HEK293T (cell line): ENCODE measurements around the gene MACROD2.

Experiments
- CTCF ChIA-PET: fragments of 350-600 bp; formaldehyde crosslinking; extraction: SDS; loops from one replicate; lab custom pipeline; 2021; ENCODE audit warnings: antibody characterized with exemption, inconsistent platforms; lab: Yijun Ruan, JAX
- POLR2A ChIA-PET: fragments of 350-600 bp; formaldehyde crosslinking; extraction: SDS; loops from one replicate; lab custom pipeline; 2020; ENCODE audit warnings: antibody characterized with exemption, inconsistent platforms; lab: Yijun Ruan, JAX
- DNase-seq: peaks from one replicate; pipeline ENCODE4 v3.0.0; 2012; ENCODE audit warnings: mixed read lengths; ENCODE audit errors: extremely low spot score
- ARNT ChIP-seq: fragments of 450-650 bp; IDR thresholded peaks from 2 replicates; pipeline ENCODE4 v1.6.1; 2017; ENCODE audit warnings: mild to moderate bottlenecking
- BHLHE40 ChIP-seq: fragments of 450-650 bp; IDR thresholded peaks from 2 replicates; pipeline ENCODE4 v1.6.1; 2016; ENCODE audit warnings: mild to moderate bottlenecking, moderate library complexity, borderline replicate concordance
- CTBP1 ChIP-seq: fragments of 450-650 bp; IDR thresholded peaks from 2 replicates; pipeline ENCODE4 v1.6.1; 2016; ENCODE audit warnings: borderline replicate concordance
- ELF4 ChIP-seq: fragments of 450-650 bp; IDR thresholded peaks from 2 replicates; pipeline ENCODE4 v1.6.1; 2017; ENCODE audit warnings: antibody characterized with exemption
- FOXA1 ChIP-seq: fragments of 450-650 bp; IDR thresholded peaks from 2 replicates; pipeline ENCODE4 v1.6.1; 2016; ENCODE audit warnings: mild to moderate bottlenecking
- FOXK2 ChIP-seq: fragments of 450-650 bp; IDR thresholded peaks from 2 replicates; pipeline ENCODE4 v1.6.1; 2016; ENCODE audit warnings: mild to moderate bottlenecking
- FOXM1 ChIP-seq: fragments of 450-650 bp; IDR thresholded peaks from 2 replicates; pipeline ENCODE4 v1.6.1; 2017; ENCODE audit warnings: mild to moderate bottlenecking, borderline replicate concordance
- HDGF ChIP-seq: fragments of 450-650 bp; IDR thresholded peaks from 2 replicates; pipeline ENCODE4 v1.6.1; 2017; ENCODE audit warnings: antibody characterized with exemption, borderline replicate concordance
- L3MBTL2 ChIP-seq: fragments of 450-650 bp; conservative IDR thresholded peaks from 2 replicates; pipeline ENCODE4 v1.6.1; 2016; ENCODE audit warnings: mild to moderate bottlenecking
- LEF1 ChIP-seq: fragments of 450-650 bp; IDR thresholded peaks from 2 replicates; pipeline ENCODE4 v1.6.1; 2017; ENCODE audit warnings: mild to moderate bottlenecking, borderline replicate concordance
- NFRKB ChIP-seq: fragments of 450-650 bp; IDR thresholded peaks from 2 replicates; pipeline ENCODE4 v1.6.1; 2016; ENCODE audit warnings: mild to moderate bottlenecking, moderate library complexity
- SP1 ChIP-seq: fragments of 450-650 bp; IDR thresholded peaks from 2 replicates; pipeline ENCODE4 v1.6.1; 2017
- SUZ12 ChIP-seq: fragments of 450-650 bp; IDR thresholded peaks from 2 replicates; pipeline ENCODE4 v1.6.1; 2016; ENCODE audit warnings: mild to moderate bottlenecking
- TARDBP ChIP-seq: fragments of 450-650 bp; IDR thresholded peaks from 2 replicates; pipeline ENCODE4 v1.6.1; 2016
- ZNF384 ChIP-seq: fragments of 450-650 bp; IDR thresholded peaks from 2 replicates; pipeline ENCODE4 v1.6.1; 2016
- TF ChIP-seq, protein P1 (sequence below): fragments of 450-650 bp; IDR thresholded peaks from 2 replicates; pipeline ENCODE4 v1.6.1; 2016

Gene MACROD2

DNA sequence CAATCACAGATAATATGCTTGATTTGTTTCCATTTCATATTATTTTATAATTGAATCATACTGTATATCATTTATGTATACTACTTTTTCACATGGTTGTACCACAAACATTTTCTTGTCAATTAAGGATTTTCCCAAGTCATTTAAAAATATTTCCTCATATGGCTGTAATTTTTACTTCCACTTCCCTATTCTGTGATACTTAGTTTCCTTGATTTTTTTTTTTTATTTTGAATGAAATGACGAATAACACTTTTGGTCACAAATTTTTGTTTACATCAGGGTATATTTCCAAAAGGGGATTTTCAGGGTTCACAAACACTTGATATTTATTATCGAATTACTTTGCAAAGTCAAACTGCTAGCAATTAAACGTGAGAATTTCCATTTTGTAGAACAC lies 2062.3 kb downstream of the MACROD2 start:
- ChIA-PET CTCF (no interaction called here), POLR2A (no interaction called here)
- DNase-seq = no peak
- TF ChIP-seq SUZ12 (no peak), FOXK2 (no peak), LEF1 (no peak), ZNF384 (no peak), NFRKB (no peak), TARDBP (no peak), ELF4 (no peak)

DNA sequence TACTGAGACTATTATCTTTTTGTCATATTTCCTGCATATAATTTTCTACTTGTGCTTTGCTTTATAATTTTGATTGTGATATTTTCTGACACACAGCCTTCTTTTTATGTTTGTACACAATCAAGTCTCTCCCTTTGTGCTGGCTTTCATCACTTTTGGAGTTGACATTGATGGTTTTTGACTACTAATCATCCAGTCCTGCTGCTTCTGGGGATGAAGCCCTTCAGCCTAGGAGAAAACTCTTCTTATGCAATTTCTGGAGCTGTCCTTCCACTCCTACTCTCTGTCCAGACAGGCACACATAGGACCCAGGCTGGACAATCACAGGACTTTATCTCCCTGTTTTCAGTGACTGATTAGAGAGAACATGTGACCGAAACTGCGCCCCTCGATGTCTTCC lies 2063.0 kb downstream of the MACROD2 start:
- ChIA-PET POLR2A (no interaction called here), CTCF (no interaction called here)
- TF ChIP-seq, protein P1, sequence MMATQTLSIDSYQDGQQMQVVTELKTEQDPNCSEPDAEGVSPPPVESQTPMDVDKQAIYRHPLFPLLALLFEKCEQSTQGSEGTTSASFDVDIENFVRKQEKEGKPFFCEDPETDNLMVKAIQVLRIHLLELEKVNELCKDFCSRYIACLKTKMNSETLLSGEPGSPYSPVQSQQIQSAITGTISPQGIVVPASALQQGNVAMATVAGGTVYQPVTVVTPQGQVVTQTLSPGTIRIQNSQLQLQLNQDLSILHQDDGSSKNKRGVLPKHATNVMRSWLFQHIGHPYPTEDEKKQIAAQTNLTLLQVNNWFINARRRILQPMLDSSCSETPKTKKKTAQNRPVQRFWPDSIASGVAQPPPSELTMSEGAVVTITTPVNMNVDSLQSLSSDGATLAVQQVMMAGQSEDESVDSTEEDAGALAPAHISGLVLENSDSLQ = no peak
- TF ChIP-seq TARDBP (no peak), CTBP1 (no peak), ZNF384 (no peak), SP1 (no peak), NFRKB (no peak), BHLHE40 (no peak), FOXA1 (no peak), FOXK2 (no peak), SUZ12 (no peak), LEF1 (no peak), FOXM1 (no peak), ELF4 (no peak), L3MBTL2 (no peak)
- no peak for DNase-seq

DNA sequence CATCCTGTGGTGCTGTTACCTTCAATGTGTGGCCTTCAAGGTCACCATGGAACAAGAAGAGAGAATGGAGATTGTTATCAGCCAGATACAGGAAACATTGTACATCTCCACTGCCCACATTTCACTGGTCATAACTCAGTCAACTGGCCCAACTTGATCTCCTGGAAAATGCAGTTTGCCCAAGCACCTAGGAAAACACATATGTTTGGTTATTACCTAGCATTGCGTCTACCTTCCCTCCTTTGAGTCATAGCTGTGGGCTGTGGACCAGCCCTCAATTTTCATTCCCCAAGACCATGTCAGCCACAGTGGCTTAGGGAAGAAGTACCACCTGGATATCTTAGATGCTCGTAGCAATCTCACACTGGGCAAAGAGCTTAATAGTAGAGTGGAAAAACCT lies 2064.5 kb downstream of the MACROD2 start:
- no peak for DNase-seq
- CTCF ChIA-PET = no interaction called here
- no peak for TF ChIP-seq SP1
- TF ChIP-seq ELF4 = no peak
- TF ChIP-seq FOXM1 = no peak
- TF ChIP-seq SUZ12 = no peak
- POLR2A ChIA-PET = no interaction called here

DNA sequence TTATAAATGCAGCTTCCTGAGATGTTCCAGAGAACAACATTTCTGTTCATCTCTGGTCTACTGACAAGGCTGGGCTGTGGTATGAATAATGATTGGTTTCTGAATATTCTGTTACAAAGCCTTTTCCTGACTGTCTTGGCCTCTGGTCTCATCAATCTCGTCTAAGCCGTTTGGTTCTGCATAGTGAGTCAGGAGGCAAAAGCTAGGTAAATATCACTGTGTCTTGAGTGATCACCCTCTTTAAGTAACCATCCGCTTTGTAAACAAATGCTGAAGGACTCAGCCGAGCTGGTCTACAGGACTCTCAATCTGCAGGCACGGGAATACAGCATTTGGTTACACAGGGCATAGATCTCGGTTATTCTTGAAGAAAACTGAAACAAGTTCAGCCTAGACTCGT lies 2066.0 kb downstream of the MACROD2 start:
- ChIA-PET POLR2A (no interaction called here), CTCF (interaction anchor here (0.6 kb wide), 1 partner anchor 677 kb away, joined by 3 read pairs; no protein-coding TSS in a partner anchor)
- no peak for DNase-seq
- TF ChIP-seq TARDBP = no peak

DNA sequence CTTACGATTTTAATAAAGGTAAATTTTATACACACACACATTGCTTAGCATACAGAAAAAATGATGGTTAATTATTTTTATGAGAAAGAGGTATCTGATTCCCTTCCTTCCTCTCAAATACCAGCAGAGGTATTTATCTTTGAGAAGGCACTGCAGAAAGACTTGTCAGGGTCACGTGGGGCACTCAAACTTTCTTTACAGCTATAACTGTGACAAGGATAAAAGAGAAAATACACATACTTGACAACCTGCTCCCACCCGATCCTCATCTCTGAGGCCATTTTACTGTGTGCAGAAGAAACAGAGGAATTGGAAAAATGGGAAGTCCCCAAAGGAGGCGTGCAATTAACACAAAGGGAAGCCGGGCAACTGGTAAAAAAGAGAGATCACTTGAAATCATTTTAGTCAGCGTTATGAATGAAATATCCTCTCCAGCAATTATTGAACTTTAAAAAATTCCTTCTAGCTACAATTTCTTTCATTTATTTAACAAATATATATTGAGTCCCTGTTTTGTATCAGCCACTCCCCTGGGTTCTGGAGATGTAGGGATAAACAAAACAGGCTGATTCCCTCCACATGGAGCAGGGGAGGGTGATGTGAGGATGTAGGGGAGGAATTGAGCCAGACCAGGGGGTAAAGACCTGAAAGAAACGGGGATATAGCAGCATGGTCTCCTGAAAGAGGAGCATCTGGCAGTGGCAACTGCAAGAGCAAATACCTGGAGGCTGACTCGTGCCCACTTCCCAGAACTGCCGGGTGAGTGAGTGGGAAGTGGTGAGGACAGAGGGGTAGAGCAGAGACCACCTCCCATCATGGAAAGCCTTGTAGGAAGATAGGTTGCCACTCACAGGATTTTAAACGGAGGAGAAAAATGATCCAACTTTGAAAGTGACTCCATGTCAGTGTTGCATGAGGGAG lies 2067.6 kb downstream of the MACROD2 start:
- no peak for TF ChIP-seq CTBP1
- TF ChIP-seq FOXA1 = no peak
- TF ChIP-seq ELF4 = no peak
- no peak for TF ChIP-seq ZNF384
- TF ChIP-seq L3MBTL2 = no peak
- no peak for TF ChIP-seq SP1
- TF ChIP-seq BHLHE40 = no peak
- no peak for TF ChIP-seq SUZ12
- TF ChIP-seq ARNT = no peak
- TF ChIP-seq TARDBP = no peak
- TF ChIP-seq NFRKB = no peak
- TF ChIP-seq FOXM1 = no peak
- TF ChIP-seq HDGF = no peak
- no peak for TF ChIP-seq FOXK2
- TF ChIP-seq LEF1 = no peak
- TF ChIP-seq, protein P1 = no peak
- CTCF ChIA-PET = no interaction called here
- POLR2A ChIA-PET = no interaction called here
- DNase-seq = no peak

DNA sequence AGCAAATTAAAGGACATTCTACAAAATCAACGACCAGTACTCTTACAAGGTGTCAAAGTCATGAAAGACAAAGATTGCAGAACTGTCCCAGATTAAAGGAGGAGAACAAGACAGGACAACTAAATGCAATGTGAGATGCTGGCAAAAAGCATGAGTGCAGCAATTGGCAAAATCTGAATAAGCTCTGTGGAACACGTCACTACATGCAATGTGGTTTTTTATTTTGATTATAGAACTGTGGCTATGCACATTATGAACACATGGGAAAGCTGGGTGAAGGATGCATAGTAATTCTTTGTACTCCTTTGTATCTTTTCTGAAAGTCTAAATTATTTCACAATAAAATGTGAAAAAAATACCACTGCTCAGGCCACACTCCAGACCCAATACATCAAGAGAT lies 2068.6 kb downstream of the MACROD2 start:
- CTCF ChIA-PET = no interaction called here
- POLR2A ChIA-PET = no interaction called here
- TF ChIP-seq NFRKB = no peak
- TF ChIP-seq ZNF384 = no peak
- no peak for TF ChIP-seq CTBP1
- TF ChIP-seq, protein P1 = no peak
- no peak for TF ChIP-seq BHLHE40
- no peak for TF ChIP-seq FOXA1
- TF ChIP-seq L3MBTL2 = no peak
- no peak for TF ChIP-seq ARNT
- TF ChIP-seq SUZ12 = no peak
- TF ChIP-seq SP1 = no peak
- TF ChIP-seq FOXM1 = no peak
- DNase-seq = no peak

DNA sequence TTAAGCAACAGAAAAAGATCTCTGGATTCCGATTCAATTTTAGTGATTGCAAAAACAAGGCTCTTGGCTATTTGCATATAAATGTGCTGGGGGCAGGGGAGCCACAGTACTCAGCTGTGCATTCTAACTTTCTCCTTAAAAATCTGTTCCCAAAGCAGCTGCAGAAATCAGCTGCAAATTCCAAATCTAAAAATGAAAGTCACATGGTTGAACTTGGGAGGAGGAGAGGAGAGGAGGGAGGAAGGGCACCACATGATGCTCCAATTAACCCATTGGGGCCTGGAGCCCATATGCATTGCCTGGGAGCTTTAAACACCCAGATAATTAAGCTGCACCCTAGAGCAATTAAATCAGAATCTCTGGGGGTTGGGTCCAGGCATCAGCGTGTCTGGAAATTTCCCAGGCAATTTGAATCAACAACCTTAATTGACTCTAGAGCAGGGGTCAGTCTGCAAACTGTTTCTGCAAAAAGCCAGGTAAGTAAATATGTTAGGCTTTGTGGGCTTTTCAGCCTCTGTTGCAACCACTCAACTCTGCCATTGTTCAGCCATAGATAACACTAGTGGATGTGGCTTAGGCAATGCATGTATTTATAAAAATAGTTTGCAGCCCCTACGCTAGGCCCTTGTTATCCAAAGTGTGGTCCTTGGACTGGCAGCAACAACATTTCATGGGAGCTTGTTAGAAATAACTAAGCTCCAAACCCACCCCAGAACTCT lies 2069.8 kb downstream of the MACROD2 start:
- no peak for TF ChIP-seq TARDBP
- TF ChIP-seq HDGF = no peak
- TF ChIP-seq FOXK2 = no peak
- TF ChIP-seq FOXM1 = no peak
- TF ChIP-seq SP1 = no peak
- TF ChIP-seq BHLHE40 = no peak
- TF ChIP-seq ZNF384 = no peak
- no peak for TF ChIP-seq FOXA1
- TF ChIP-seq, protein P1 = no peak
- no peak for TF ChIP-seq LEF1
- TF ChIP-seq ELF4 = no peak
- no peak for TF ChIP-seq CTBP1
- TF ChIP-seq SUZ12 = no peak
- no peak for TF ChIP-seq L3MBTL2
- no peak for TF ChIP-seq NFRKB
- no peak for TF ChIP-seq ARNT

More for the DNA sequence above, 2069.8 kb downstream of the MACROD2 start:
- CTCF ChIA-PET = no interaction called here
- POLR2A ChIA-PET = no interaction called here
- no peak for DNase-seq
